HepG2 (cell line): ENCODE data around the gene ANKRD40. TPM values are rescaled to one million over a fixed set of nuclear protein-coding genes. Genes with fewer than 3 reads are reported as not detected.

ENCODE experiments used
- AGO2 ChIP-seq: fragments of 200-400 bp; formaldehyde crosslinking; optimal IDR thresholded peaks from 2 replicates; pipeline ENCODE3; 2017; ENCODE audit warnings: mild to moderate bottlenecking, low read depth, low read length, moderate library complexity
- ARHGAP35 ChIP-seq: sonication (generic); formaldehyde crosslinking; IDR thresholded peaks from 2 replicates; pipeline ENCODE4 v1.9.0; 2022; ENCODE audit warnings: mild to moderate bottlenecking, inconsistent platforms, moderate library complexity, missing genetic modification reagents, borderline replicate concordance
- EED ChIP-seq: sonication (generic); formaldehyde crosslinking; IDR thresholded peaks from 2 replicates; pipeline ENCODE4 v1.5.0; 2020; ENCODE audit warnings: mild to moderate bottlenecking, missing genetic modification reagents
- EP300 ChIP-seq, 3 experiments: sonication (generic) in 1 of 3; formaldehyde crosslinking in 1 of 3; IDR thresholded peaks; 2 replicates each; pipeline versions ENCODE4 v1.5.1 to v1.6.1; 2011 to 2020; ENCODE audit warnings: low read depth in 2 of 3, low read length in 2 of 3, borderline replicate concordance in 1 of 3, improper control_type of control experiment in 1 of 3, mild to moderate bottlenecking in 1 of 3, missing genetic modification reagents in 1 of 3, moderate library complexity in 1 of 3
- HHEX ChIP-seq: IDR thresholded peaks from 2 replicates; pipeline ENCODE4 v1.6.1; 2016; ENCODE audit warnings: control low read depth
- HOXA3 ChIP-seq: sonication (generic); formaldehyde crosslinking; IDR thresholded peaks from 2 replicates; pipeline ENCODE4 v1.5.0; 2020; ENCODE audit warnings: missing genetic modification reagents
- IKZF4 ChIP-seq: sonication (generic); formaldehyde crosslinking; IDR thresholded peaks from 2 replicates; pipeline ENCODE4 v1.5.1; 2020; ENCODE audit warnings: borderline replicate concordance, mild to moderate bottlenecking, low read depth, missing genetic modification reagents; ENCODE audit errors: not compliant biosample characterization
- PCBP1 ChIP-seq: fragments of 200-400 bp; formaldehyde crosslinking; IDR thresholded peaks from 2 replicates; pipeline ENCODE4 v1.6.1; 2017; ENCODE audit warnings: mild to moderate bottlenecking, low read depth, low read length, borderline replicate concordance
- RBM39 ChIP-seq: fragments of 200-400 bp; formaldehyde crosslinking; IDR thresholded peaks from one replicate; pipeline ENCODE4 v1.6.1; 2018; ENCODE audit warnings: antibody characterized with exemption, mild to moderate bottlenecking, low read depth, low read length; ENCODE audit not compliant: poor library complexity, severe bottlenecking
- TRIM24 ChIP-seq: sonication (generic); formaldehyde crosslinking; IDR thresholded peaks from 2 replicates; pipeline ENCODE4 v1.8.0; 2022; ENCODE audit warnings: mild to moderate bottlenecking, missing genetic modification reagents
- ZNF329 ChIP-seq: sonication (generic); formaldehyde crosslinking; IDR thresholded peaks from 2 replicates; pipeline ENCODE4 v1.9.0; 2021; ENCODE audit warnings: low read depth, mild to moderate bottlenecking, missing genetic modification reagents
- ZNF558 ChIP-seq: sonication (generic); formaldehyde crosslinking; IDR thresholded peaks from 2 replicates; pipeline ENCODE4 v1.9.0; 2022; ENCODE audit warnings: mild to moderate bottlenecking, missing genetic modification reagents, borderline replicate concordance
- ZNF724P ChIP-seq: sonication (generic); formaldehyde crosslinking; IDR thresholded peaks from 2 replicates; pipeline ENCODE4 v1.8.0; 2022; ENCODE audit warnings: missing genetic modification reagents, borderline replicate concordance
- polyA plus RNA-seq, 8 experiments: library from polyadenylated mRNA; depleted of rRNA in 3 of 8; stranded (reverse) in 7 of 8; unstranded in 1 of 8; fragments of >200 nt; fragmentation: Illumina TruSeq in 4 of 8; extraction: Trizol in 4 of 8; gene quantifications; 2 replicates each; pipeline versions ENCODE4 v1.2.1 to v1.2.3, GENCODE V29; 2011 to 2016; ENCODE audit warnings: low read depth in 4 of 8, missing spikeins in 1 of 8, mixed read lengths in 1 of 8; ENCODE audit not compliant: insufficient read depth in 1 of 8
- total RNA-seq, 5 experiments: library from RNA; depleted of rRNA; stranded (reverse); fragments of >200 nt; fragmentation: Illumina TruSeq; extraction: Trizol; gene quantifications; 2 replicates each; pipeline ENCODE4 v1.2.3, GENCODE V29; 2016; ENCODE audit warnings: low read depth in 1 of 5
- TF ChIP-seq, protein P1 (sequence below): sonication (generic); formaldehyde crosslinking; IDR thresholded peaks from 2 replicates; pipeline ENCODE4 v1.5.1; 2020; ENCODE audit warnings: missing genetic modification reagents, mild to moderate bottlenecking, borderline replicate concordance
- TF ChIP-seq, protein P2 (sequence below): sonication (generic); formaldehyde crosslinking; IDR thresholded peaks from 2 replicates; pipeline ENCODE4 v1.4.0; 2020; ENCODE audit warnings: missing genetic modification reagents
- TF ChIP-seq, protein P3 (sequence below): sonication (generic); formaldehyde crosslinking; IDR thresholded peaks from 2 replicates; pipeline ENCODE4 v1.5.1; 2020; ENCODE audit warnings: missing genetic modification reagents, mild to moderate bottlenecking, borderline replicate concordance
- TF ChIP-seq, protein P4 (sequence below): fragments of 450-650 bp; IDR thresholded peaks from 2 replicates; pipeline ENCODE4 v1.6.1; 2016
- TF ChIP-seq, protein P5 (sequence below): sonication (generic); formaldehyde crosslinking; IDR thresholded peaks from 2 replicates; pipeline ENCODE4 v1.5.1; 2020; ENCODE audit warnings: missing genetic modification reagents, mild to moderate bottlenecking, borderline replicate concordance
- TF ChIP-seq, protein P6 (sequence below): sonication (generic); formaldehyde crosslinking; IDR thresholded peaks from 2 replicates; pipeline ENCODE4 v1.8.1; 2023; ENCODE audit warnings: missing genetic modification reagents, mild to moderate bottlenecking, borderline replicate concordance

ANKRD40 gene
- total and polyA plus RNA-seq, 2 of the 13 experiments (the other 11 are each of a cell fraction or from before 2014, with no cell fraction given), result 35.0 to 46.4 TPM

DNA sequence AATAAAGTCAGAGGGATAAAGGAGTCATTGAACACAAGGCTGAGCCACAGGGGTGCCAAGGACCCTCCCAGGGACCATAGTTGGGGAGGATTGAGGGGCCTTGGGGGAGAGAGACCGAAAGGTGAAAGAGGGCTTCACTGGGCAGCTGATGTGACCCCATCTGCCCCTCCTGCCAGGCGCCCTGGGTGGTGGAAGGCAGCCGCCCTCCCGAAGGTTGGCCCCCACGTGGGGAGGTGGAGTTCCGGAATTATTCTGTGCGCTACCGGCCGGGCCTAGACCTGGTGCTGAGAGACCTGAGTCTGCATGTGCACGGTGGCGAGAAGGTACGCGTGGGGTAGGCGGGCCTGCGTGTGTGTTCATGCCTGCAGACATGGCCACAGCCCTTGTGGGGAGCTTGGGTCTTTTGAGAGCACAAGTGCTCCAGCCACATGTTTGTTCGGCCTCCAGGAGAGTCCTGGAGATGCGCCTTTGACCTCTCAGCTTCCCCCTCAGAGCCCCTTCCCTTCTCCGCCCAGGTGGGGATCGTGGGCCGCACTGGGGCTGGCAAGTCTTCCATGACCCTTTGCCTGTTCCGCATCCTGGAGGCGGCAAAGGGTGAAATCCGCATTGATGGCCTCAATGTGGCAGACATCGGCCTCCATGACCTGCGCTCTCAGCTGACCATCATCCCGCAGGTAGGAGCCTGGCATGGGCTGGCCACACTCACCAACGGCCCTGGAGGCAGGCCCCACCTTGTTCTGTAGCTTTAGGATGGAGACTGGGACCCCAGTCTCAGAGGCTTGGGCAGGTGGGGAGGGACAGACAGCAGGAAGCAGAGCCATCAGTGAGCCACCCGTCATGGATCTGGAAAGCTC is 24.1 kb downstream of the ANKRD40 start (continued):
- TF ChIP-seq EP300 (IDR thresholded peaks at IDR 0.05; ENCODE audit: low read depth in 2 of 2, low read length in 2 of 2) (no peak), EP300 (CRISPR knock-in tag; IDR thresholded peaks at IDR 0.05; ENCODE audit: borderline replicate concordance) (no peak; the same call in 1 of the 2 replicates), RBM39 (peak; percentile 23), TRIM24 (CRISPR knock-in tag) (no peak), HOXA3 (peak; percentile 34; the same call in 1 of the 2 replicates), HHEX (CRISPR knock-in tag) (no peak), PCBP1 (0 out of 2 replicates have a peak, but pooled peaks have one; percentile 36), AGO2 (peak; percentile 91), IKZF4 (CRISPR knock-in tag) (no peak), ZNF724P (CRISPR knock-in tag) (peak; percentile 77; the same call in 1 of the 2 replicates), ARHGAP35 (CRISPR knock-in tag) (peak; percentile 29; the same call in 1 of the 2 replicates), ZNF558 (no peak), EED (CRISPR knock-in tag) (peak; percentile 59; the same call in 1 of the 2 replicates), ZNF329 (CRISPR knock-in tag) (no peak)
- TF ChIP-seq, protein P1, sequence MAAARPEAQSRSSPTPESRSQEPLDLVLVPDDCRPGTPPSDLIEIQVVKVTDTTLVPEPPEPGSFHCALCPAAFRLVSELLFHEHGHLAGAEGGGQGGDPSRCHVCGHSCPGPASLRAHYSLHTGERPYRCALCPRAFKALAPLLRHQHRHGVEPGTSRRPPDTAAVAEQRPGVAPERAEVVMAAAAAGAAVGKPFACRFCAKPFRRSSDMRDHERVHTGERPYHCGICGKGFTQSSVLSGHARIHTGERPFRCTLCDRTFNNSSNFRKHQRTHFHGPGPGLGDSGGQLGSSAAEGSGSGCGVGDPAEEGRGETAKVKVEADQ (CRISPR knock-in tag), result 0 out of 2 replicates have a peak, but pooled peaks have one; percentile 21
- TF ChIP-seq, protein P2, sequence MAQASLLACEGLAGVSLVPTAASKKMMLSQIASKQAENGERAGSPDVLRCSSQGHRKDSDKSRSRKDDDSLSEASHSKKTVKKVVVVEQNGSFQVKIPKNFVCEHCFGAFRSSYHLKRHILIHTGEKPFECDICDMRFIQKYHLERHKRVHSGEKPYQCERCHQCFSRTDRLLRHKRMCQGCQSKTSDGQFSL (CRISPR knock-in tag), result no peak
- TF ChIP-seq, protein P3, sequence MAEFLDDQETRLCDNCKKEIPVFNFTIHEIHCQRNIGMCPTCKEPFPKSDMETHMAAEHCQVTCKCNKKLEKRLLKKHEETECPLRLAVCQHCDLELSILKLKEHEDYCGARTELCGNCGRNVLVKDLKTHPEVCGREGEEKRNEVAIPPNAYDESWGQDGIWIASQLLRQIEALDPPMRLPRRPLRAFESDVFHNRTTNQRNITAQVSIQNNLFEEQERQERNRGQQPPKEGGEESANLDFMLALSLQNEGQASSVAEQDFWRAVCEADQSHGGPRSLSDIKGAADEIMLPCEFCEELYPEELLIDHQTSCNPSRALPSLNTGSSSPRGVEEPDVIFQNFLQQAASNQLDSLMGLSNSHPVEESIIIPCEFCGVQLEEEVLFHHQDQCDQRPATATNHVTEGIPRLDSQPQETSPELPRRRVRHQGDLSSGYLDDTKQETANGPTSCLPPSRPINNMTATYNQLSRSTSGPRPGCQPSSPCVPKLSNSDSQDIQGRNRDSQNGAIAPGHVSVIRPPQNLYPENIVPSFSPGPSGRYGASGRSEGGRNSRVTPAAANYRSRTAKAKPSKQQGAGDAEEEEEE (CRISPR knock-in tag), result no peak
- TF ChIP-seq, protein P4, sequence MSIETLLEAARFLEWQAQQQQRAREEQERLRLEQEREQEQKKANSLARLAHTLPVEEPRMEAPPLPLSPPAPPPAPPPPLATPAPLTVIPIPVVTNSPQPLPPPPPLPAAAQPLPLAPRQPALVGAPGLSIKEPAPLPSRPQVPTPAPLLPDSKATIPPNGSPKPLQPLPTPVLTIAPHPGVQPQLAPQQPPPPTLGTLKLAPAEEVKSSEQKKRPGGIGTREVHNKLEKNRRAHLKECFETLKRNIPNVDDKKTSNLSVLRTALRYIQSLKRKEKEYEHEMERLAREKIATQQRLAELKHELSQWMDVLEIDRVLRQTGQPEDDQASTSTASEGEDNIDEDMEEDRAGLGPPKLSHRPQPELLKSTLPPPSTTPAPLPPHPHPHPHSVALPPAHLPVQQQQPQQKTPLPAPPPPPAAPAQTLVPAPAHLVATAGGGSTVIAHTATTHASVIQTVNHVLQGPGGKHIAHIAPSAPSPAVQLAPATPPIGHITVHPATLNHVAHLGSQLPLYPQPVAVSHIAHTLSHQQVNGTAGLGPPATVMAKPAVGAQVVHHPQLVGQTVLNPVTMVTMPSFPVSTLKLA, result no peak
- TF ChIP-seq, protein P5, sequence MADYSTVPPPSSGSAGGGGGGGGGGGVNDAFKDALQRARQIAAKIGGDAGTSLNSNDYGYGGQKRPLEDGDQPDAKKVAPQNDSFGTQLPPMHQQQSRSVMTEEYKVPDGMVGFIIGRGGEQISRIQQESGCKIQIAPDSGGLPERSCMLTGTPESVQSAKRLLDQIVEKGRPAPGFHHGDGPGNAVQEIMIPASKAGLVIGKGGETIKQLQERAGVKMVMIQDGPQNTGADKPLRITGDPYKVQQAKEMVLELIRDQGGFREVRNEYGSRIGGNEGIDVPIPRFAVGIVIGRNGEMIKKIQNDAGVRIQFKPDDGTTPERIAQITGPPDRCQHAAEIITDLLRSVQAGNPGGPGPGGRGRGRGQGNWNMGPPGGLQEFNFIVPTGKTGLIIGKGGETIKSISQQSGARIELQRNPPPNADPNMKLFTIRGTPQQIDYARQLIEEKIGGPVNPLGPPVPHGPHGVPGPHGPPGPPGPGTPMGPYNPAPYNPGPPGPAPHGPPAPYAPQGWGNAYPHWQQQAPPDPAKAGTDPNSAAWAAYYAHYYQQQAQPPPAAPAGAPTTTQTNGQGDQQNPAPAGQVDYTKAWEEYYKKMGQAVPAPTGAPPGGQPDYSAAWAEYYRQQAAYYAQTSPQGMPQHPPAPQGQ (CRISPR knock-in tag), result no peak
- TF ChIP-seq, protein P6, sequence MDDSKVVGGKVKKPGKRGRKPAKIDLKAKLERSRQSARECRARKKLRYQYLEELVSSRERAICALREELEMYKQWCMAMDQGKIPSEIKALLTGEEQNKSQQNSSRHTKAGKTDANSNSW, result no peak
